Spleen (tissue), 7 donors: ENCODE results near the gene NSUN5.
"Not testable (repeated sequence)": the region's sequence is repeated elsewhere in the genome, so short reads cannot be mapped to it uniquely, and the experiment has no call there.

Experiments
- CTCF ChIP-seq, 11 experiments: fragments of 200-600 bp in 7 of 11; fragments of 450-650 bp in 4 of 11; sonication (generic) in 4 of 11; IDR thresholded peaks in 8 of 11; conservative IDR thresholded peaks in 3 of 11; 1 replicate in 7 of 11; 2 replicates in 4 of 11; pipeline versions ENCODE4 v1.4.0 to v1.8.0; 2016 to 2021; ENCODE audit warnings: antibody characterized with exemption in 11 of 11, inconsistent platforms in 4 of 11, mild to moderate bottlenecking in 1 of 11
- POLR2A ChIP-seq, 3 donors: fragments of 450-650 bp; IDR thresholded peaks; one replicate each; pipeline ENCODE4 v1.5.1; 2017; ENCODE audit warnings: antibody characterized with exemption in 3 of 3, mild to moderate bottlenecking in 1 of 3
- donor health status: DM: no; HTN: no; CAD: no; lungs with moderate emphysema.
- donor health status: DM: no; HTN: no; CAD: no.
- donor health status: DM: no; HTN: no; CAD: no.

- TF ChIP-seq CTCF (IDR thresholded peaks at IDR 0.05 in 8 of 11, conservative IDR thresholded peaks at IDR 0.05 in 3 of 11); POLR2A (IDR thresholded peaks at IDR 0.05): not testable (repeated sequence)
Observed at GRCh38 chr7:73304612-73305387, 3.8 kb downstream of the NSUN5 start.
